GM12865 (cell line): ENCODE data around the gene KLK15.

Experiments used
- DNase-seq: peaks from one replicate; pipeline ENCODE4 v3.0.0; 2010; ENCODE audit warnings: low read depth
- H3K4me3 ChIP-seq: 2 replicates; pipeline ENCODE4 v1.5.1; 2011; ENCODE audit warnings: mild to moderate bottlenecking, low read depth, low read length, control low read depth
- TF ChIP-seq, protein P1 (sequence below): IDR thresholded peaks from 2 replicates; pipeline ENCODE4 v1.5.1; 2011; ENCODE audit warnings: low read length, control low read depth, low read depth, inconsistent platforms; ENCODE audit not compliant: insufficient read depth; ENCODE audit errors: missing control alignments

The KLK15 gene

DNA sequence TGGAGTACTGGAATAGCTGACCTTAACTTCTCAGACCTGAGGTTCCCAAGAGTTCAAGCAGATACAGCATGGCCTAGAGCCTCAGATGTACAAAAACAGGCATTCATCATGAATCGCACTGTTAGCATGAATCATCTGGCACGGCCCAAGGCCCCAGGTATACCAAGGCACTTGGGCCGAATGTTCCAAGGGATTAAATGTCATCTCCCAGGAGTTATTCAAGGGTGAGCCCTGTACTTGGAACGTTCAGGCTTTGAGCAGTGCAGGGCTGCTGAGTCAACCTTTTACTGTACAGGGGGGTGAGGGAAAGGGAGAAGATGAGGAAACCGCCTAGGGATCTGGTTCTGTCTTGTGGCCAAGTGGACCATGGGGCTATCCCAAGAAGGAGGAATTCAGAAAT, 27.6 kb upstream of the KLK15 start:
- no peak overlapping the region for H3K4me3 ChIP-seq
- TF ChIP-seq, protein P1, sequence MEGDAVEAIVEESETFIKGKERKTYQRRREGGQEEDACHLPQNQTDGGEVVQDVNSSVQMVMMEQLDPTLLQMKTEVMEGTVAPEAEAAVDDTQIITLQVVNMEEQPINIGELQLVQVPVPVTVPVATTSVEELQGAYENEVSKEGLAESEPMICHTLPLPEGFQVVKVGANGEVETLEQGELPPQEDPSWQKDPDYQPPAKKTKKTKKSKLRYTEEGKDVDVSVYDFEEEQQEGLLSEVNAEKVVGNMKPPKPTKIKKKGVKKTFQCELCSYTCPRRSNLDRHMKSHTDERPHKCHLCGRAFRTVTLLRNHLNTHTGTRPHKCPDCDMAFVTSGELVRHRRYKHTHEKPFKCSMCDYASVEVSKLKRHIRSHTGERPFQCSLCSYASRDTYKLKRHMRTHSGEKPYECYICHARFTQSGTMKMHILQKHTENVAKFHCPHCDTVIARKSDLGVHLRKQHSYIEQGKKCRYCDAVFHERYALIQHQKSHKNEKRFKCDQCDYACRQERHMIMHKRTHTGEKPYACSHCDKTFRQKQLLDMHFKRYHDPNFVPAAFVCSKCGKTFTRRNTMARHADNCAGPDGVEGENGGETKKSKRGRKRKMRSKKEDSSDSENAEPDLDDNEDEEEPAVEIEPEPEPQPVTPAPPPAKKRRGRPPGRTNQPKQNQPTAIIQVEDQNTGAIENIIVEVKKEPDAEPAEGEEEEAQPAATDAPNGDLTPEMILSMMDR = no peak
- no peak for DNase-seq

DNA sequence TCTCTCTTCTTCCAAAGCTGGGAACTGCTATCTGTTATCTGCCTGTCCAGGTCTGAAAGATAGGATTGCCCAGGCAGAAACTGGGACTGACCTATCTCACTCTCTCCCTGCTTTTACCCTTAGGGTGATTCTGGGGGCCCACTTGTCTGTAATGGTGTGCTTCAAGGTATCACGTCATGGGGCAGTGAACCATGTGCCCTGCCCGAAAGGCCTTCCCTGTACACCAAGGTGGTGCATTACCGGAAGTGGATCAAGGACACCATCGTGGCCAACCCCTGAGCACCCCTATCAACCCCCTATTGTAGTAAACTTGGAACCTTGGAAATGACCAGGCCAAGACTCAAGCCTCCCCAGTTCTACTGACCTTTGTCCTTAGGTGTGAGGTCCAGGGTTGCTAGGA, 26.5 kb upstream of the KLK15 start:
- H3K4me3 ChIP-seq = no peak overlapping the region
- TF ChIP-seq, protein P1 = no peak
- DNase-seq = no peak

DNA sequence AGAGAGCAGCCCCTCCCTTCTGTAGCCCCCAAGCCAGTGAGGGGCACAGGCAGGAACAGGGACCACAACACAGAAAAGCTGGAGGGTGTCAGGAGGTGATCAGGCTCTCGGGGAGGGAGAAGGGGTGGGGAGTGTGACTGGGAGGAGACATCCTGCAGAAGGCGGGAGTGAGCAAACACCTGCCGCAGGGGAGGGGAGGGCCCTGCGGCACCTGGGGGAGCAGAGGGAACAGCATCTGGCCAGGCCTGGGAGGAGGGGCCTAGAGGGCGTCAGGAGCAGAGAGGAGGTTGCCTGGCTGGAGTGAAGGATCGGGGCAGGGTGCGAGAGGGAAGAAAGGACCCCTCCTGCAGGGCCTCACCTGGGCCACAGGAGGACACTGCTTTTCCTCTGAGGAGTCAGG, 25.5 kb upstream of the KLK15 start:
- H3K4me3 ChIP-seq = no peak overlapping the region
- no peak for DNase-seq
- TF ChIP-seq, protein P1 = no peak

DNA sequence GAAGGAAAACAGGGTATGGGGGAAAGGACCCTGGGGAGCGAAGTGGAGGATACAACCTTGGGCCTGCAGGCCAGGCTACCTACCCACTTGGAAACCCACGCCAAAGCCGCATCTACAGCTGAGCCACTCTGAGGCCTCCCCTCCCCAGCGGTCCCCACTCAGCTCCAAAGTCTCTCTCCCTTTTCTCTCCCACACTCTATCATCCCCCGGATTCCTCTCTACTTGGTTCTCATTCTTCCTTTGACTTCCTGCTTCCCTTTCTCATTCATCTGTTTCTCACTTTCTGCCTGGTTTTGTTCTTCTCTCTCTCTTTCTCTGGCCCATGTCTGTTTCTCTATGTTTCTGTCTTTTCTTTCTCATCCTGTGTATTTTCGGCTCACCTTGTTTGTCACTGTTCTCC, 24.0 kb upstream of the KLK15 start:
- DNase-seq = no peak
- TF ChIP-seq, protein P1 = no peak

DNA sequence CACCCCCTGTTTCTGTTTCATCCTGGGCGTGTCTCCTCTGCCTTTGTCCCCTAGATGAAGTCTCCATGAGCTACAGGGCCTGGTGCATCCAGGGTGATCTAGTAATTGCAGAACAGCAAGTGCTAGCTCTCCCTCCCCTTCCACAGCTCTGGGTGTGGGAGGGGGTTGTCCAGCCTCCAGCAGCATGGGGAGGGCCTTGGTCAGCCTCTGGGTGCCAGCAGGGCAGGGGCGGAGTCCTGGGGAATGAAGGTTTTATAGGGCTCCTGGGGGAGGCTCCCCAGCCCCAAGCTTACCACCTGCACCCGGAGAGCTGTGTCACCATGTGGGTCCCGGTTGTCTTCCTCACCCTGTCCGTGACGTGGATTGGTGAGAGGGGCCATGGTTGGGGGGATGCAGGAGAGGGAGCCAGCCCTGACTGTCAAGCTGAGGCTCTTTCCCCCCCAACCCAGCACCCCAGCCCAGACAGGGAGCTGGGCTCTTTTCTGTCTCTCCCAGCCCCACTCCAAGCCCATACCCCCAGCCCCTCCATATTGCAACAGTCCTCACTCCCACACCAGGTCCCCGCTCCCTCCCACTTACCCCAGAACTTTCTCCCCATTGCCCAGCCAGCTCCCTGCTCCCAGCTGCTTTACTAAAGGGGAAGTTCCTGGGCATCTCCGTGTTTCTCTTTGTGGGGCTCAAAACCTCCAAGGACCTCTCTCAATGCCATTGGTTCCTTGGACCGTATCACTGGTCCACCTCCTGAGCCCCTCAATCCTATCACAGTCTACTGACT, 21.4 kb upstream of the KLK15 start, which contains the start of gene KLK3:
Gene KLK3 (plus strand): TSS at position 280 of the 775 bp plus-strand sequence. CDS start 41 bp downstream, at position 321.
- H3K4me3 ChIP-seq = no peak within 1 kb of the TSS
- TF ChIP-seq, protein P1 = no peak

More for the DNA sequence above, 24.0 kb upstream of the KLK15 start:
- H3K4me3 ChIP-seq = no peak overlapping the region

DNA sequence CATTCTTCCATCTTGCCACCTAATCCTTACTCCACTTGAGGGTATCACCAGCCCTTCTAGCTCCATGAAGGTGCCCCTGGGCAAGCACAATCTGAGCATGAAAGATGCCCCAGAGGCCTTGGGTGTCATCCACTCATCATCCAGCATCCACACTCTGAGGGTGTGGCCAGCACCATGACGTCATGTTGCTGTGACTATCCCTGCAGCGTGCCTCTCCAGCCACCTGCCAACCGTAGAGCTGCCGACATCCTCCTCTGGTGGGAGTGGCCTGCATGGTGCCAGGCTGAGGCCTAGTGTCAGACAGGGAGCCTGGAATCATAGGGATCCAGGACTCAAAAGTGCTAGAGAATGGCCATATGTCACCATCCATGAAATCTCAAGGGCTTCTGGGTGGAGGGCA, 18.2 kb upstream of the KLK15 start:
- no peak overlapping the region for H3K4me3 ChIP-seq
- TF ChIP-seq, protein P1 = no peak
- no peak for DNase-seq

More for the DNA sequence above, 21.4 kb upstream of the KLK15 start, which contains the start of gene KLK3:
- no peak for DNase-seq
